HG03196 (cell line): ENCODE results near the gene C1QTNF12.

Experiments
- ATAC-seq: cut with Tn5 transposase; IDR thresholded peaks from one replicate; pipeline ENCODE4 v1.9.1; 2021; ENCODE audit not compliant: unreplicated experiment

The C1QTNF12 gene

GRCh38 chr1:1229770-1230169 lies 16.8 kb downstream of the C1QTNF12 start:
- no peak for ATAC-seq

GRCh38 chr1:1228596-1229321 lies 17.8 kb downstream of the C1QTNF12 start:
- no peak for ATAC-seq

- ATAC-seq: no peak
Observed at GRCh38 chr1:1228187-1228586, 18.3 kb downstream of the C1QTNF12 start.

GRCh38 chr1:1227386-1227785 lies 19.1 kb downstream of the C1QTNF12 start:
- no peak for ATAC-seq

GRCh38 chr1:1226566-1227362 lies 19.8 kb downstream of the C1QTNF12 start:
- no peak for ATAC-seq

GRCh38 chr1:1225913-1226312 lies 20.6 kb downstream of the C1QTNF12 start:
- no peak for ATAC-seq

GRCh38 chr1:1225238-1225845 lies 21.2 kb downstream of the C1QTNF12 start:
- no peak for ATAC-seq

GRCh38 chr1:1223891-1224290 lies 22.6 kb downstream of the C1QTNF12 start:
- no peak for ATAC-seq

- ATAC-seq: no peak
Observed at GRCh38 chr1:1223321-1223720, 23.2 kb downstream of the C1QTNF12 start.

GRCh38 chr1:1222575-1223225 lies 23.8 kb downstream of the C1QTNF12 start:
- ATAC-seq: no peak

GRCh38 chr1:1221887-1222574 lies 24.5 kb downstream of the C1QTNF12 start:
- no peak for ATAC-seq

GRCh38 chr1:1220197-1220596 lies 26.3 kb downstream of the C1QTNF12 start:
- no peak for ATAC-seq

- ATAC-seq: no peak
Observed at GRCh38 chr1:1219341-1219740, 27.2 kb downstream of the C1QTNF12 start.

- ATAC-seq: no peak
Observed at GRCh38 chr1:1218524-1219200, 27.9 kb downstream of the C1QTNF12 start.

- no peak for ATAC-seq
Observed at GRCh38 chr1:1217621-1218523, 28.6 kb downstream of the C1QTNF12 start.

- no peak for ATAC-seq
Observed at GRCh38 chr1:1216770-1217620, 29.5 kb downstream of the C1QTNF12 start.

GRCh38 chr1:1215881-1216605 lies 30.5 kb downstream of the C1QTNF12 start:
- ATAC-seq: no peak
